ENCODE data around the gene CRYGS.
"Not testable (repeated sequence)": the region's sequence is repeated elsewhere in the genome, so short reads cannot be mapped to it uniquely, and the experiment has no call there.

Gene CRYGS

DNA sequence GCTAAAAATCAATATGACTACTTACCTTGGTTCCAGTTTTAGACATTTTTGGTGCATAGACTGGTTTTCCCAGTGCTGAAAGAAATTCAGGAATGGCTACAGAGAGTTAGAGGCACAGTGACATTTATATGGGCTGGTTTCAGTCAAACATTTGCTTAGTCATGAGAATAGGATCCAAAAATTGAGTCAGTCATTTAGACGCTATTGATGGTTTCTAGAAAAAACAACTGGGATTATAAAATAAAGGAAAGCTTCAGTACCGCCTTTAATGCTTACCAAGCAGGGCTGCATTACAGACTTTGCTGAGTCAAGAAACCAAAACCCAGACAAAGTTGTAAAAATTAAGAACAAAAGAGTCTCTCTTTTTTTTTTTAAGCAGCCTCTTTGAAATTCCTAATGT is at the start of gene CRYGS:
Gene CRYGS, minus strand, starts transcription at position 100 of the 400 bp plus-strand sequence. Its CDS starts 54 bp downstream, at position 46.
- intact Hi-C loops (cut with DNase I): no loop called here
- no peak for DNase-seq

DNA sequence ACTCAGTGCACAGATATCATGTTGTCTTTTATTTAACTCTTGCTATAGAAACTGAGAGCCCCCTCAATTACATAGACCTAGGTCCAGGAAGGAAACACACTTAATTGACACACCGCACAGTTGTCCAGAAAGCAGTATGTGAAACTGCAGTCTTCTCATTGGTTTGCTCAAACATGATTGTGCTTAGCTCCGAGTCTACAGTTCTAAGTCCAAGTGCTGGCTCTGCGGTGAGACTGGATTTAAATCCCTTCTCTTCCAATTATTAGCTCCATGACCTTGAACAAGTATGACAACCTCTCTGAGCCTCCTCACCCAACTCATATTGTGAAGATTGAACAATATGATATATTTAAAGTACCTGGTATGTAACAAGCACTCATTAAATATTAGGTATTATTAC is 49.7 kb upstream of the CRYGS start:
- intact Hi-C loops (cut with DNase I): no loop called here
- no peak for DNase-seq

DNA sequence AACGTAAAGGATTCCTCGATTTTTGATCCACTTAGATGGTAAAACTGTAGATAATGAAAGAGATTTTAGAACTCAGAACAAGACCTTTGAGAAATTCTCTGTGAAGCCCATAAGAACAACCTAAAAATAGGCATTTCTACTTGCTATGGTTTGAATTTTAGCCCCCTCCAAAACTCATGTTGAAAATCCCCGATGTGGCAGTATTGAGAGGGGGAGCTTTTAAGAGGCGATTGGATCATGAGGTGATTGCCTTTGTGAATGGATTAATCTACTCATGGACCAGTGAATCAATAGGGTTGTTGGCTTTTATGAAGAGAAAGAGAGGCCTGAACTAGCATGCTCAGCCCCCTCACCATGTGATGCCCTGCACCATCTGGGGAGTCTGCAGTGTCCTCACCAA is 48.5 kb upstream of the CRYGS start:
- intact Hi-C loops (cut with DNase I): no loop called here
- no peak for DNase-seq

DNA sequence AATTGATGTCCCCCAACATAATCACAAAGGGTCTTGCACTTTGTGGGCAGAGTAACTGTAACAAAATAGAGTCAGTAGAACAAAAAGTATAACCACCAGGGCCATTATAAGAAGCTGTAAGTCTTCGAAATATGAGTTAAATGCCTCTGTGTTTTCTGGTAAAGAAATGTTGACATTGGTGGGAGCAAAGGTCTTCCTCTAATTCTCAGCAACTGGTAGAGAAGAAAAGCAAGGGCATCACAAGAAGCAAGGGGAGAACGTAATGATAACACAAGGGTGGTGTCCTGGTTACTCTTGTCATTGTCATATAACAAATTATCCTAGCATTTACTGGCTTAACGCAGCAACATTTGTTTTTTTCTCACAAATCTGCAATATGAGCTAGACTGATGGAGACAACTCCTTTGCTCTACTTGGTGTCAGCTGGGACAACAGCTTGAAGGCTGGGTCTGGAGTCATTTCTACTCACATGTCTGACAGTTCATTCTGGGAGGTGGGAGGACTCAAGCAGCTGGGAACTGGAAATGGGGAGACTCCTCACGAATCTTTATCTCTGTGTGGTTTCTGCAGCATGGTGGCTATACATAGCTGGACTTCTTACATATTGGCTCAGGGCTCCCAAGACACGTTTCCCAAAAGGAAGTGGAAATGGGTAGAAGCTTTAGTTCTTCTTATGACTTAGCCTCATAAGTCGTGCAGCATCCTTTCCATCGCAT is 46.6 kb upstream of the CRYGS start:
- no peak for DNase-seq
- intact Hi-C loops (cut with DNase I): no loop called here

DNA sequence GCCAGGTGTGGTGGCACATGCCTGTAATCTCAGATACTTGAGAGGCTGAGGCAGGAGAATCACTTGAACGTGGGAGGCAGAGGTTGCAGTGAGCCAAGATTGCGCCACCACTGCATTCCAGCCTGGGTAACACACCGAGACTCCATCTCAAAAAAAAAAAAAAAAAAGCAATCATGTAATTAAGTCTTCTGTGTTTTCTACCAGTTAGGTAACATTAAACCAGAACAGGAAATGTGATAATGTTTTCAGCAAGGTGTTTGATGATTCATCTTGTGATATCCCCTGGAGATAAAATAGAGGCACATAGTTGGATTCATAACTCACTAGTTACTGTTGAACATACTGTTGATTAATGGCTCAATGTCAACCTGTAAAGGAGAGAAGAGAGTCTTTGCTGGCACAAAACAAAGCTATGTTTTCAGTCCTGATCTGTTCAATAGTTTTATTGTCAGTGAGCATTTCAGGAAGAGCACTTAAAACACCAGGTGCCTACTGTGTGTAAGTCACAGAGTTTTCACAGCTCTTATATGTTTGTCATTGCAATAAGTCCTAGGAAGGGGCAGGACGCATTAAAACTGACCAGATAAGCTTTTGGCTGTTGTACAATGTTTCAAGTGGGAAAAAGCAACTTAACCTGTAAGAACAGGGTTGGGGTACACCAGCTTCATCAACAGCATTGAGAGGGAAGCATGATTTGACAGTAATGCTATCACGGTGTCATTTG is 45.8 kb upstream of the CRYGS start:
- intact Hi-C loops (cut with DNase I): no loop called here
- no peak for DNase-seq

DNA sequence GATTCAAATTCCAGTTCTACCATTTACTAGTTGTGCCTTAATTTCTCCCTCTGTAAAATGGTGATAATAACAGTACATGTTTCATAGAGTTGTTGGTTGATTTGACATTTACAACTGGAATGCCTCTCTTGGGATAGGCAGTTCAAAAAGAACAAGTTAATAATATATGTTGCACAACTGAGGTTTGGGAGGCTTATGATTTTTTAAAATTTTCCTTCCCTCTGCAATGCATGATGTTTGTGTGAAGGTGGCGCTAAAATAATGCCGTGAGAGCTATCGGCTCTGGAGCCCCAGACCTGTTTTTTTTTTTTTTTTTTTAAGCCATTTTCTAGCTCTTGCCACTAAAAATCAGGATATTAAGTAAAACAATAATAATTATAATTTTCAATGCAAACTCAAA is 44.9 kb upstream of the CRYGS start:
- intact Hi-C loops (cut with DNase I): no loop called here
- no peak for DNase-seq

DNA sequence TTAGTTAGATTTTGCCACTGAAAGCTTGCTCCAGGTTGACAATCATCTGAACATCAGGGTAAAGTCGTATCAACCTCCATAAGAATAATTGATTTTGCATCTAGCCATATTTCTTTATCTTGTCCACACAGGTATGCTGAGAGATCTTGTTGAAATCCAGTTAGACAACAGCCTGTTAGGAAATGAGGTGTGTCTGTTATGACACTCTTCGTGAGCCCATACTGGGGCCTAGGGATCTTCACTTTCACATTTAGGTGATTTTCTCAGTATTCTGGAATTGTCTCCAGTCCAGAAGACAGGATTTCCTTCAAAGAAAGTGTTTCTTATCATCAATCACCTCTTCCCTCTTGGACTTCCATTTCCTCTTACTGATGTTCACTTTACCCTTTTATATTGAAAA is 44.5 kb upstream of the CRYGS start:
- no peak for DNase-seq

DNA sequence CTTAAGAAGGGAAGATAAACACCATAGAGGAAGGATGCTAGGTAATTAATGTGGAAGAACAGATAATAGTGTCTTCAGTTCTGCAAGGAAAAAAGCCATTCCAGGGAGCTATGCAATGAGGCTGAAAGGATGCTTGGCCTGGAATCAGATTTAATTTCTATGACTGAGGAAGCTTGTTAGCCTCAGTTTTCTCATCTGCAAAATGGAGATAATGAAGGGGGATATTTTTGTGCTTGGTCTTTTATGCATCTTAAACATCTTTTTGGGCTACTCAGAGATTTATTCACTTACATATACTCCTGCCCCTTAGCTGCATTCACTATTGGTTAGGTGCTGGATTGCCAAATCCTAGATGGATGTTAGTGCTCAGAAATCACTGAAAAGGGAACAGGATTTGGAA is 43.0 kb upstream of the CRYGS start:
- intact Hi-C loops (cut with DNase I): no loop called here
- no peak for DNase-seq

More for the DNA sequence above, 44.5 kb upstream of the CRYGS start:
- intact Hi-C loops (cut with DNase I): no loop called here

DNA sequence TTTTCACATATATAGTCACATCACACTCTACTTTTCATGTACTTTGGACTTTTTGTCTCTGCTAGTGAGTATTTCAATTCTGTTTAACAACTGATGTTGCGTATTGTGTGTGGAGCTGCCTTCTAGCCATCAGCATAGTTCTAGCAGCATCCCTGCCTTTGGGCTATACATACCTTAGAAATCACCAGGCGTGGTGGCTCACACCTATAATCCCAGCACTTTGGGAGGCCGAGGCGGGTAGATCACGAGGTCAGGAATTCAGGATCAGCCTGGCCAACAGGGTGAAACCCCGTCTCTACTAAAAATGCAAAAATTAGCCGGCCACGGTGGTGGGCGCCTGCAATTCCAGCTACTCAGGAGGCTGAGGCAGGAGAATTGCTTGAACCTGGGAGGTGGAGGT is 42.1 kb upstream of the CRYGS start:
- intact Hi-C loops (cut with DNase I); DNase-seq: not testable (repeated sequence)

DNA sequence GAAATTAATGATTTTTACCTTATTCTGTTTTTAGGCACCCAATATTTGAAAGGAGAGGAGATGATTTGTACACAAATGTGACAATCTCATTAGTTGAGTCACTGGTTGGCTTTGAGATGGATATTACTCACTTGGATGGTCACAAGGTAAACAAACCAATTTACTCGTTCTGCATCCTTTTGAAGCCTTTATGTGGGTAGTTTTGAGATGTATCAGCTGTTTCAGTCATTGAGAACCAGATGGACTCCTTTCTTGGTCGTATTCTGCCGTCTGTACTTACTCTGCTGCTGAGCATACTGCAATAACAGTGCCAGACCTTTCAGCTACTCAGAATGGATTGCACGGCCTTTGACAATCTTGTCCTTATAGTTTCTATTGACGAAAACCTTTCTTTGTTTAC is 39.7 kb upstream of the CRYGS start:
- DNase-seq: no peak
- intact Hi-C loops (cut with DNase I): no loop called here

DNA sequence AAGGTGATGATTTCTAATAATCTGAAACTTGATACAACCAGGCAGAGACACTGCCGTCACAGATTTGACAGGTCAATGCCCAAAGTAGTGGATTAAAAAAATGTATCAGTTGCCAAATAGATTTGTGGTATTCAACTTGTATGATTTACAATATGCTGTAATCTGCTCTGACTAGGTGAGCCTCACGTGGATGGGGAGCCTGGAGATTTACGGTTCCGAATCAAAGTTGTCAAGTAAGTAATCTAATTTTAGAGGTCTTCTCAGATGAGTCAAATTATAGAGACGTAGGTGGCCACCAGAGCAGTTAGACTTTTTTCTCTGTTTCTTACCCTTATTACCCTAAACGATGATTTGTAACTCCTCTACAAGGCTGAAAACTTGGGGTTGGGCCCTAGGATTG is 38.4 kb upstream of the CRYGS start:
- DNase-seq: no peak
- intact Hi-C loops (cut with DNase I): no loop called here

DNA sequence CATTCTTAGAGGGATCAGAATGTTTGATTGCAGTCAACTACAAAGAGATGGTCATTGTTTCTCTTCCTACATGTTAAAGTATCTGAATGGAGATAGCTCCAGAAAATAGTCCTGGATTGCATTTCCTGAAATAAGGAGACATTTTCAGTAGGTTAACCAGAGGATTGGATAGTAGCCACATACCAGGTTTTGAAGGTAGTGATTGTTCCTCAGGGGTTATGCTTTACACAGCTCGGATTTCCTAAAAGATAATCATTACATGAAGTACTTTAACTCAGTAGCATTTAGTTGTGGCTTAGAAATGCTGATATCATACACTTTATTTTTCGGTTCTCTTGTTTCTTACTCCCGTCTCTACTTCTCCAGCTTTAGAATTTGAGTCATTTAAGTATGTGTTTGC is 36.6 kb upstream of the CRYGS start:
- DNase-seq: no peak
- intact Hi-C loops (cut with DNase I): no loop called here

DNA sequence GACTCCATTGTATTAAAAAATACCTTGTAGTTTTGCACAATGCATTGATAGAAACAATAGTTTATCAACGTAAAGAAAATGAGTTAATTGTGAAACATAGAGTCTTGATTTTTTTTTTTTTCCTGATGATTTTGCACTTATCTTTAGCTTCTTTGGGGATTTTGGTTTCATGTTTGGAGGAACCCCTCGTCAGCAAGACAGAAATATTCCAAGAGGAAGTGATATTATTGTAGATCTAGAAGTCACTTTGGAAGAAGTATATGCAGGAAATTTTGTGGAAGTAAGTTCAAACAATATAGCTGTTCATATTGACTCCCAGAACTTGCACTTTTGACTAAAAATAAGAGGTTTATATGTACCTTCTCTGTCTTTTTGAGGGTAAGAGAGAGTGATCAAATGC is 33.3 kb upstream of the CRYGS start:
- intact Hi-C loops (cut with DNase I): no loop called here
- DNase-seq: no peak

DNA sequence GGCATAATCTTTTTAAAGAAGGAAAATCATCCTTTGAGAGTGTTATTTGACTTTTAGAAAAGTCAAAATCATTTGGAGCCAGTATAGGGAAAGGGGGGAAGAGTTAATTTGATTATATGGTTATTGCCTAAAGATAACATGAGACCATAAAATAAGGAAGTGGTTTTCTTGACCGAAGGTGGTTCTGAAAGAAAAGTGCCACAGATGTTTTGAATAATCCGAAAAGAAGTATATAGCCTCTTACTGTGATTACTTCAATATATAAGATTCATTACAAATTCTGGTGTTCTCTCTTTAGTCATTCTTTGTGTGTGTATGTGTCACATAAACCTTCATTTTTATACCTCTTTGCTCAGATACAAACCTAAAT is 27.4 kb upstream of the CRYGS start:
- intact Hi-C loops (cut with DNase I): loop anchor here (5.0 kb wide), 2 partner anchors 46 to 216 kb away; no protein-coding TSS in a partner anchor
- no peak for DNase-seq

DNA sequence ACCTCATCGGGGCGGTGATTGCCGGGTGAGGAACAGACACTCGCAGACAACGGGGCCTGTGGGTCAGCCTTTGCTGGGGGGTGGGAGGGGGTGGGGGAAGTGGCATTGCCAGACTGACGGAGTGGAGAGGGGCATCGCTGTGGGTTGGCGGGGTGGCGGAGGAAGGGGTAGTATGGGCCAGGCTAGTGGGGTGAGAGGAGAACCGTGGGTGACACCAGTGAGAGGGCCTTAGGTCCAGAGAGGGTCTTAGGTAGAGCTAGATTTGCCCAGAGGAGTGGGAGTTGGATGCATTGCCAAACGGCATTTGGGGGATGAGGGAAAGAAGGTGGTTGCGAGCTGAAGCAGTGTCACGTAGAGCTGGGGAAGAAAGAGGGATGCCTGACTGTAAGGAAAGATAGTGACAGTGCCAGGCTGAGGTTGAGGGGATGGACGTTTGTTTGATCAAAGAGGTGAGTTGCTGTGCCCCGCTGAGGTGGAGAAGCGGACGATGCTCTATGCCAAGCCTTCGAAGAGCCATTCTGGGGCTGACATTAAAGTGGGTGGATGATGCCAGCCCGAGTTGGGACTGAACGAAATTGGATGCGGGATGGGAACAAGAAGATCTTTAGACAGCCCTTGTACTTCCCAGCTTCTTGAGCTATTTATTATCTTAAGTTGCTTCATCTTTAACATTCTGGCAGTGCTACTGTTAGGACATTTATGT is 26.9 kb upstream of the CRYGS start:
- no peak for DNase-seq
- intact Hi-C loops (cut with DNase I): loop anchor here (5.0 kb wide), 2 partner anchors 46 to 216 kb away; no protein-coding TSS in a partner anchor

DNA sequence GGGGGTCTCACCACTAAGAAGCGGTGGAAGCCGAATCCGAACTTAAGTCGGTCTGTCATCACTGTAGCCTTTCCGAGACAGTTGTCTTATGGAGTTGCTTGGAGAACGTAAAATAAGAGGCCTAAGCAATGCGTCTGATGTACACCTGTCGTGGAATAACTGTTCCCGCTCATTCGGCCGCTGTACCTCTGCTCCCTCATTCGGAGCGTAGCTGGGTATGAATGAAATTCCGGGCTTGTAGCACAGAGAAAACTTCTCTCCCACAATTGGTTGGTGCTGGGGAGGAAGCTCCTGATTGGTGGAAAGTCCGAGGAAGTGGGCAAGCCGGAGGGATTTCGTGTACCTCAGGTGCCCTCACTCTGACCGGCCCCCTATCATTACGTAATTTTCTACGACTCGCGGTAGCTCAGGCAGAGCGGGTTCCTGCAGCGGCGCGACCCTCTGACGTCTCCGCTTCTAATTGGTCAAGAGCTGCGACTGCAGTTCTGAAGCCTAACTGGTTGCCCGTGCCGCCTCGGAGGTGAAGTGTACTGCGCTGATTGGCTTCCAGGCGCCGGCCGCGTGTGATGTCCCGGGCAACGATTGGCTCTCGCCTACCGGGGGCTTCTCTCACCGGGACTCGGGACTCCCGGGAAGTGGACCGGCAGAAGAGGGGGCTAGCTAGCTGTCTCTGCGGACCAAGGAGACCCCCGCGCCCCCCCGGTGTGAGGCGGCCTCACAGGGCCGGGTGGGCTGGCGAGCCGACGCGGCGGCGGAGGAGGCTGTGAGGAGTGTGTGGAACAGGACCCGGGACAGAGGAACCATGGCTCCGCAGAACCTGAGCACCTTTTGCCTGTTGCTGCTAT is 26.1 kb upstream of the CRYGS start, which contains the start of gene DNAJB11:
Gene DNAJB11, plus strand, starts transcription at position 625 of the 845 bp plus-strand sequence. Its CDS starts 178 bp downstream, at position 803.
- intact Hi-C loops (cut with DNase I): loop anchor here (5.0 kb wide), 2 partner anchors 47 to 217 kb away; no protein-coding TSS in a partner anchor
- DNase-seq: peak; percentile 99 to 100 (median 100)

DNA sequence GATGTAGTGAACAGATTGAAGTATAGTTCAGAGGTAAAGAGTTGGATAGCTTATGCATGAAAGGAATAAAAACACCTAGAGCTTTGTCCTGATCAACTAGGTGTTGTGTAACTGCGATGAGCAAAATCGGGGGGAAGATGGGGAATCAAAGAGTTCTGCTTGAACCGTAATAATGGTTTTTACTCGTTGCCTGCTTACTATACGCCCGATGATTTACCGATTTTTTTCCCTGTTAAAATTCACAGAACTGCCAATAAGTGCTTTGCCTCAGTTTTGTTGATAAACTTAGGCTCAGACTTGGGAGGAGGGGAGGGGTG is 25.6 kb upstream of the CRYGS start:
- intact Hi-C loops (cut with DNase I): loop anchor here (5.0 kb wide), 2 partner anchors 48 to 218 kb away; no protein-coding TSS in a partner anchor
- no peak for DNase-seq

DNA sequence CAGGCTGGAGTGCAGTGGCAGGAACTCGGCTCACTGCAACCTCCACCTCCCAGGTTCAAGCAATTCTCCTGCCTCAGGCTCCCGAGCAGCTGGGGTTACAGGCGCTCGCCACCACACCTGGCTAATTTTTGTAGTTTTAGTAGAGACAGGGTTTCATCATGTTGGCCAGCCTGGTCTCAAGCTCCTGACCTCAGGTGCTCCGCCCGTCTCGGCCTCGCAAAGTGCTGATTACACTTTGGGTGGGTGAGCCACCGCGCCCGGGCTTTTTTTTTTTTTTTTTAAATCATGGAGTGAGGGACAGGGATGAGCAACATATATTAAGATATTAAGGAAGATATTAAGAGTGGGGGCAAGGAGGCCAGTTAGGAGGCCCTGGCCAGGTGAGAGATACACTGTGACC is 25.2 kb upstream of the CRYGS start:
- intact Hi-C loops (cut with DNase I); DNase-seq: not testable (repeated sequence)

DNA sequence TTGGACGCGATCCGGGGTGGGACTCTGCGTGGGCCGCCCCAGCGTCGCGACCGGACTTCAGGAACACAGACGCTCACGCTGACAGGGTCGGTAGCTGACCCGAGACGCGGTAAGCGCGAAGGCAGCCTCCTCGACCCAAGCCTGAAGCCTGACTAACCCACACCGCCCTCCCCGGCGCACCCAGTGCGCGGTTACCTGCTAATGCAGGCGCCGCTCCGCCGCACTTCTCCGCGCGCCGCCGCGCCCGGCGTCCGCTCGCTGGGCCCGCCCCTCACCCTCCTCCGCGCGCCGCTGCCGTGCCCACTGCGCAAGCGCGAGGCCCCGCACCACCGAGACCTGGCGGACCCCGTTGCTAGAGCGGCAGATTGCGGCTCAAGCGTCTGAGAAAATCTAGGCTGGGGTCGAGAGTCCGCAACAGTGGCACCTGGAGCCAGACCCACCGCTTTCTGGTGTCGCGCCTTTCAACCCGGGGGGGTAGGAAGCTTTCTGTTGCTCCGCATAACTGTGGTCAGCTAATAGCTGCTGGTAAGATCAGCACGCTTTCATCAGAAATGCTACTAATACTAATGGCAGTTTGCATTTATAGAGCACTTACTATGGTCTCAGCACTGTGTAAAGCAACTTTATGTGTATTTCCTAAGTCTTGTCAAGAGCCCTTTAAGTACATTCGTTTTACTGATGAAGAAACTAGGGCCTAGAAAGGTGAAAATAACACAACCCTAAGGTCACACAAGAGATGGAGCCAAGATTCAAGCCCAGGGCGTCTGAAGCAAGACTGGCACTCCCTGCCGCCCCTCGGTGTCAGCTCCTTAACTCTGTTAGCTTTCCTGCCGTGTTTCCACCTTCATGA is 23.1 kb upstream of the CRYGS start, which contains the start of gene TBCCD1:
Gene TBCCD1, minus strand, starts transcription at position 268 of the 850 bp plus-strand sequence. CDS start 3,010 bp downstream, outside the sequence.
- peak; percentile 88 to 99 (median 92) for DNase-seq
- intact Hi-C loops (cut with DNase I): no loop called here

DNA sequence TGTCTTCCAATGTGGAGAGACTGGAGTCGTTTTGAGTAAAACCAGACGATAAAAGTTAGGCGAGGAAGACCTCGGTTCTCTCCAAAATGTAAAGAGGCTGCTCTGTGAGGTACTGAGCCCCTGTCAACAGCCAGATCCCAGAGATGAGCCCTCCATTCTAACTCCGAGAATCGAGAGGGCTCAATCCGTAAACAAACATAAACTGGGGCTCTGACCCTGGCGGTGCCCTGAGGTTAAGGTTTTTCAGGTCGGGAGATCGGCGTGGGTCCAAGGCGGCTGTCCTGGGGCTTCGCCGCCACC is 22.5 kb upstream of the CRYGS start:
- DNase-seq: no peak
- intact Hi-C loops (cut with DNase I): no loop called here
